ENCODE results near the gene PYGB.
"Not testable (repeated sequence)": the region's sequence is repeated elsewhere in the genome, so short reads cannot be mapped to it uniquely, and the experiment has no call there.

PYGB gene

GRCh38 chr20:25260770-25261437, 13.0 kb downstream of the PYGB start:
- peaks cover 32% of the 10 kb centered on the region for H3K36me3 ChIP-seq (ENCODE audit: control insufficient read depth, insufficient read depth, low read length, severe bottlenecking)
- H3K9ac ChIP-seq (ENCODE audit: low read length); H3K9me3 ChIP-seq (ENCODE audit: control insufficient read depth, low read length); H3K4me3 ChIP-seq (ENCODE audit: low read length); DNase-seq (ENCODE audit: low read depth); H3K27me3 ChIP-seq (replicated peaks; ENCODE audit: control insufficient read depth, insufficient read depth, low read length): not testable (repeated sequence)
- H3K4me1 ChIP-seq (ENCODE audit: control insufficient read depth, insufficient read depth, low read length), result peaks cover 15% of the 10 kb centered on the region

DNA sequence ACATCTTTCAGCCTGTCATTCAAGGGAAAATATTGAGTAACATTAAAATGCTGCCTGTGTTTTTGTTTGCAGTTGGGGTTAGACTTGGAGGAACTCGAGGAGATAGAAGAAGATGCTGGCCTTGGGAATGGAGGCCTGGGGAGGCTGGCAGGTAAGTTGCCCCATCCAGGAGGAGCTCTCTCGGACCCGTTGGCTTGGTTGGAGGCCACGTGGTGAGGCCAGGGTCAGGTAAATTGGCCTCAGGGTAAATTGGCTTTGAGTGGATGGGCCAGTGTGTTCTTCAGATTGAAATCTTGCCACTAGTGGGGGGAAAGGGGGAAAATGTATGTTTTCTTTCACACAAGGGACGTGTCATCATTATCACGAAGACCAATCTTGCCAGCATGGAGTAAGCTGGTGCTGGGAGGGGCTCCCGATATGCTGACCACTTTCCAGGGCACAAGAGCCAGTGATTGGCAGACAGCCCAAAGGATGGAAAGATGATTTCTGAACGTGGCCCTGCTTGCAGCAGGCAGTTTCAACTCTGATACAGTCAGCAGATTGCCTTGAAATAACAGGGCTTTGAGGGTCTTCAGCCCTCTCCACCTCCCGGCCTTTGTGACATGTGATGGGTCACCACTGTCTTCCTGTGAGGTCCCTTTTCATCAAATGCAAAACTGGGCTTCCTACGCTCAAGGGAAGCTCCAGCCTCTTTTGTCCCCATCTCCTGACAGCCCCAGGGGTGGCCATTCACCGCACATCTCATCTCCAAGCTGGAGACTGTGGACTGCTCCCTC, 21.4 kb downstream of the PYGB start:
- no peak overlapping the region for H3K4me3 ChIP-seq (ENCODE audit: low read length)
- no peaks in the 10 kb centered on the region for H3K9me3 ChIP-seq (ENCODE audit: control insufficient read depth, low read length)
- H3K4me1 ChIP-seq (ENCODE audit: control insufficient read depth, insufficient read depth, low read length), result peaks cover 10% of the 10 kb centered on the region
- no peak for DNase-seq (ENCODE audit: low read depth)
- peaks cover 52% of the 10 kb centered on the region for H3K36me3 ChIP-seq (ENCODE audit: control insufficient read depth, insufficient read depth, low read length, severe bottlenecking)
- no peaks in the 10 kb centered on the region for H3K27me3 ChIP-seq (replicated peaks; ENCODE audit: control insufficient read depth, insufficient read depth, low read length)
- H3K9ac ChIP-seq (ENCODE audit: low read length), result no peak overlapping the region

GRCh38 chr20:25269833-25270170, 21.9 kb downstream of the PYGB start:
- DNase-seq (ENCODE audit: low read depth), result no peak
- Histone ChIP-seq H3K27me3 (replicated peaks; ENCODE audit: control insufficient read depth, insufficient read depth, low read length) (no peaks in the 10 kb centered on the region), H3K9me3 (ENCODE audit: control insufficient read depth, low read length) (no peaks in the 10 kb centered on the region), H3K4me1 (ENCODE audit: control insufficient read depth, insufficient read depth, low read length) (peaks cover 10% of the 10 kb centered on the region), H3K4me3 (ENCODE audit: low read length) (no peak overlapping the region), H3K36me3 (ENCODE audit: control insufficient read depth, insufficient read depth, low read length, severe bottlenecking) (peaks cover 57% of the 10 kb centered on the region), H3K9ac (ENCODE audit: low read length) (no peak overlapping the region)

GRCh38 chr20:25270829-25271251, 23.0 kb downstream of the PYGB start:
- peaks cover 66% of the 10 kb centered on the region for H3K36me3 ChIP-seq (ENCODE audit: control insufficient read depth, insufficient read depth, low read length, severe bottlenecking)
- H3K9me3 ChIP-seq (ENCODE audit: control insufficient read depth, low read length), result no peaks in the 10 kb centered on the region
- no peaks in the 10 kb centered on the region for H3K27me3 ChIP-seq (replicated peaks; ENCODE audit: control insufficient read depth, insufficient read depth, low read length)
- no peak for DNase-seq (ENCODE audit: low read depth)
- H3K4me3 ChIP-seq (ENCODE audit: low read length), result no peak overlapping the region
- no peak overlapping the region for H3K9ac ChIP-seq (ENCODE audit: low read length)
- H3K4me1 ChIP-seq (ENCODE audit: control insufficient read depth, insufficient read depth, low read length), result peaks cover 10% of the 10 kb centered on the region

- Histone ChIP-seq H3K4me1 (ENCODE audit: control insufficient read depth, insufficient read depth, low read length) (peaks cover 10% of the 10 kb centered on the region), H3K9me3 (ENCODE audit: control insufficient read depth, low read length) (no peaks in the 10 kb centered on the region), H3K27me3 (replicated peaks; ENCODE audit: control insufficient read depth, insufficient read depth, low read length) (no peaks in the 10 kb centered on the region), H3K4me3 (ENCODE audit: low read length) (no peak overlapping the region), H3K9ac (ENCODE audit: low read length) (no peak overlapping the region), H3K36me3 (ENCODE audit: control insufficient read depth, insufficient read depth, low read length, severe bottlenecking) (peaks cover 74% of the 10 kb centered on the region)
- no peak for DNase-seq (ENCODE audit: low read depth)
Observed at GRCh38 chr20:25271486-25272222, 23.8 kb downstream of the PYGB start.

DNA sequence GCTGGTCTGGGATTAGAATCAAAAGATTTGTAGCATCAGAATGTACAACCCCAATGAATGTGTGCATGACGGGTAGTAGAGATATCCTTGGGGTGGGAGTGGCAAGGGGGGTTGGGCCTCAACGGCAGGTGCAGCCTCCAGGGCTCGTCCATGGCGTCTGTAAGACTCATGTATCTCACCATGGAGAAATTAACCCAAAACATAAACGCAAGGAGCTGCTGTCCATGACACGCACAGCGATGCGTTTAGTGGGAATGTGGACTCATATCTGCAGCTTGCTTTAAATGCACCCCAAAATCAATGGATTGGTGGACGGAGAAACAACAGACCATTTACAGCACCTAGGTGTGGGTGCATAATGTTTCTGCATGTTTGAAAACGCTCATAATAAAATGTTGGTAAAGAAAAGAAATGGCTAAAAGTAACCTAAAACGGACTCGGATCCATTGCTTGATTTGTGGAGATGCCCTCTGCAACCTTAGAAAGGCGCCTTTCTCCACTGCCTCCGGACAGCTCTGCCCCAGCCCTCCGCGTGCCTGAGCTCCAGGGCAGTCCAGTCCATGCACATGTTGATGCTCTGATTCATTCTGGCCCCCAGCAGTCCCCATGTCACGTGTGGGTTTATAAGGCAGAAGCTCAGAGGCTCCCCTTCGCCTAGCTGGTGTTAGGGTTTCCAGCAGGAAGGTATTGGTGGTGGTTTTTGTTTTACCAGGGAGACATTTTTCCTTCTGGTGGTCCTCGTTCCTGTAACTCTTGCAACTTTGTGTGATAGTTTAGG, 24.5 kb downstream of the PYGB start:
- Histone ChIP-seq H3K36me3 (ENCODE audit: control insufficient read depth, insufficient read depth, low read length, severe bottlenecking) (peaks cover 82% of the 10 kb centered on the region), H3K4me3 (ENCODE audit: low read length) (no peak overlapping the region), H3K27me3 (replicated peaks; ENCODE audit: control insufficient read depth, insufficient read depth, low read length) (no peaks in the 10 kb centered on the region), H3K9ac (ENCODE audit: low read length) (no peak overlapping the region), H3K4me1 (ENCODE audit: control insufficient read depth, insufficient read depth, low read length) (peaks cover 10% of the 10 kb centered on the region), H3K9me3 (ENCODE audit: control insufficient read depth, low read length) (no peaks in the 10 kb centered on the region)
- no peak for DNase-seq (ENCODE audit: low read depth)

DNA sequence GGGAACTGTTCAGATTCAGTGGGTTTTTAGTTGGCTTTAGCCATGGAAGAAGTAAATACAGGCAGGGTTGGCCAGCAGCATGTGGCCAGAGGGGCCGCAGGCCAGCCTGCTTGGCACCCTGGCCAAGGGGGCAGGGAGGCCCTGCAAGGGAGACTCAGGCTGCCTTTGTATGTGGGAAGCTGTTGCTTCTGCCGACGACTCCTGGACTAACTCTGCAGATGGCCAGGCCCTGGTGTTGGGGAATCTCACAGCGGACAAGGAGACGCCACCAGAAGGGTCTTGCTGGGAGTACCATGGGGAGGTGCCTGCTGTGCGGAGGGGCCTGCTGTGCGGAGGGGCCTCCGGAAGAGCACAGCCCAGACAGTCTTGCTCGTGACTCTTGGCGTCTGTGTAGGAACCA, 25.2 kb downstream of the PYGB start:
- peaks cover 88% of the 10 kb centered on the region for H3K36me3 ChIP-seq (ENCODE audit: control insufficient read depth, insufficient read depth, low read length, severe bottlenecking)
- peaks cover 10% of the 10 kb centered on the region for H3K4me1 ChIP-seq (ENCODE audit: control insufficient read depth, insufficient read depth, low read length)
- H3K27me3 ChIP-seq (replicated peaks; ENCODE audit: control insufficient read depth, insufficient read depth, low read length), result no peaks in the 10 kb centered on the region
- H3K4me3 ChIP-seq (ENCODE audit: low read length), result no peak overlapping the region
- no peaks in the 10 kb centered on the region for H3K9me3 ChIP-seq (ENCODE audit: control insufficient read depth, low read length)
- H3K9ac ChIP-seq (ENCODE audit: low read length), result no peak overlapping the region
- no peak for DNase-seq (ENCODE audit: low read depth)

GRCh38 chr20:25273541-25274358, 25.9 kb downstream of the PYGB start:
- DNase-seq (ENCODE audit: low read depth), result no peak
- Histone ChIP-seq H3K9me3 (ENCODE audit: control insufficient read depth, low read length) (no peaks in the 10 kb centered on the region), H3K9ac (ENCODE audit: low read length) (no peak overlapping the region), H3K4me3 (ENCODE audit: low read length) (no peak overlapping the region), H3K27me3 (replicated peaks; ENCODE audit: control insufficient read depth, insufficient read depth, low read length) (no peaks in the 10 kb centered on the region), H3K4me1 (ENCODE audit: control insufficient read depth, insufficient read depth, low read length) (peaks cover 10% of the 10 kb centered on the region), H3K36me3 (ENCODE audit: control insufficient read depth, insufficient read depth, low read length, severe bottlenecking) (peaks cover 94% of the 10 kb centered on the region)

DNA sequence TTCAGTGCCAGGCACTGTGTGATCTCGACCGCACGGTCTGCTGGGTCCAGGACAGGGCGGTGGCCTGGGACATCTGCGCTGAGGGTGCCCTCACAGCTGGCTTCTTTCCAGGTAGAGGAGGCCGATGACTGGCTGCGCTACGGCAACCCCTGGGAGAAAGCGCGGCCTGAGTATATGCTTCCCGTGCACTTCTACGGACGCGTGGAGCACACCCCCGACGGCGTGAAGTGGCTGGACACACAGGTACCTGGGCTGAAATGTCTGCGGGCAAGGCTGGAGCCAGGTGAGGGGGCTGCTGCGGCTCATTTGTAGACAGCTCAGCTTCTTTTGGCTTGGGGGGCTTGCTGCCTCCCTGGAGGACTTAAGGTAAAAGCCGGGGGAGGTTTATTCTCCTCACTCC, 26.6 kb downstream of the PYGB start:
- Histone ChIP-seq H3K36me3 (ENCODE audit: control insufficient read depth, insufficient read depth, low read length, severe bottlenecking) (peaks cover 94% of the 10 kb centered on the region), H3K9me3 (ENCODE audit: control insufficient read depth, low read length) (no peaks in the 10 kb centered on the region), H3K9ac (ENCODE audit: low read length) (no peak overlapping the region), H3K4me3 (ENCODE audit: low read length) (no peak overlapping the region), H3K4me1 (ENCODE audit: control insufficient read depth, insufficient read depth, low read length) (peaks cover 10% of the 10 kb centered on the region), H3K27me3 (replicated peaks; ENCODE audit: control insufficient read depth, insufficient read depth, low read length) (no peaks in the 10 kb centered on the region)
- DNase-seq (ENCODE audit: low read depth), result no peak

GRCh38 chr20:25274891-25275812, 27.3 kb downstream of the PYGB start:
- no peak for DNase-seq (ENCODE audit: low read depth)
- H3K9ac ChIP-seq (ENCODE audit: low read length), result no peak overlapping the region
- no peak overlapping the region for H3K4me3 ChIP-seq (ENCODE audit: low read length)
- H3K4me1 ChIP-seq (ENCODE audit: control insufficient read depth, insufficient read depth, low read length), result peaks cover 10% of the 10 kb centered on the region
- no peaks in the 10 kb centered on the region for H3K9me3 ChIP-seq (ENCODE audit: control insufficient read depth, low read length)
- H3K36me3 ChIP-seq (ENCODE audit: control insufficient read depth, insufficient read depth, low read length, severe bottlenecking), result peaks cover 96% of the 10 kb centered on the region
- H3K27me3 ChIP-seq (replicated peaks; ENCODE audit: control insufficient read depth, insufficient read depth, low read length), result no peaks in the 10 kb centered on the region

All from adipocyte (in vitro differentiated cells).